ENCODE data around the gene SND1.

The SND1 gene

DNA sequence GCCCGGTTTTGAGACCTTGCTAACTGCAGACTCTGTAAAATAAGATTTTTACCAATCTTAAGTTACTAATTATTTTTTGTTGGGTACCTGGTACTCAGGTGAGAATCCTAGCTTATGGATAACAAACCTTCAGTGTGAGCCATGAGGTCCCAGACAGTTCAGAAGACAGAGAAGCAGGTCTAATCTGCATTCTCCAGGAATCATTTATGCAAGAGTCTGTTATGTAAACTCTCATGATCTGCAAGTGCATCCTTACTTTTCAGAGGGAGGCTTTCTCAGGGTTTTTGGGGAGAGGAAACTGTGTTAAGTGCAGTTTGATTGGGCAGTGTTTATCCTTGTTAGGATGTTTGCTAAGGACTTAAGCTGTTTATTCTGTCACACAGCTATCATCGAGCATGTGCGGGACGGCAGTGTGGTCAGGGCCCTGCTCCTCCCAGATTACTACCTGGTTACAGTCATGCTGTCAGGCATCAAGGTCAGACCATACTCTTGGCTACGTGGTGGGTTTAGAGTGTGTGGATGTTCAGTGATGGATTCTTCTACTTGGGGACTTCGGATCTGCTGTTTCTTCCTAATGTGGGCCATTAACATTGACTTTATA, 50.2 kb downstream of the SND1 start:
- H3K4me3 ChIP-seq (ENCODE audit: low read length) = no peak overlapping the region
- DNase-seq (ENCODE audit: low read depth) = no peak
- TF ChIP-seq, protein P1, sequence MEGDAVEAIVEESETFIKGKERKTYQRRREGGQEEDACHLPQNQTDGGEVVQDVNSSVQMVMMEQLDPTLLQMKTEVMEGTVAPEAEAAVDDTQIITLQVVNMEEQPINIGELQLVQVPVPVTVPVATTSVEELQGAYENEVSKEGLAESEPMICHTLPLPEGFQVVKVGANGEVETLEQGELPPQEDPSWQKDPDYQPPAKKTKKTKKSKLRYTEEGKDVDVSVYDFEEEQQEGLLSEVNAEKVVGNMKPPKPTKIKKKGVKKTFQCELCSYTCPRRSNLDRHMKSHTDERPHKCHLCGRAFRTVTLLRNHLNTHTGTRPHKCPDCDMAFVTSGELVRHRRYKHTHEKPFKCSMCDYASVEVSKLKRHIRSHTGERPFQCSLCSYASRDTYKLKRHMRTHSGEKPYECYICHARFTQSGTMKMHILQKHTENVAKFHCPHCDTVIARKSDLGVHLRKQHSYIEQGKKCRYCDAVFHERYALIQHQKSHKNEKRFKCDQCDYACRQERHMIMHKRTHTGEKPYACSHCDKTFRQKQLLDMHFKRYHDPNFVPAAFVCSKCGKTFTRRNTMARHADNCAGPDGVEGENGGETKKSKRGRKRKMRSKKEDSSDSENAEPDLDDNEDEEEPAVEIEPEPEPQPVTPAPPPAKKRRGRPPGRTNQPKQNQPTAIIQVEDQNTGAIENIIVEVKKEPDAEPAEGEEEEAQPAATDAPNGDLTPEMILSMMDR (conservative IDR thresholded peaks at IDR 0.05; ENCODE audit: low read length) = no peak

DNA sequence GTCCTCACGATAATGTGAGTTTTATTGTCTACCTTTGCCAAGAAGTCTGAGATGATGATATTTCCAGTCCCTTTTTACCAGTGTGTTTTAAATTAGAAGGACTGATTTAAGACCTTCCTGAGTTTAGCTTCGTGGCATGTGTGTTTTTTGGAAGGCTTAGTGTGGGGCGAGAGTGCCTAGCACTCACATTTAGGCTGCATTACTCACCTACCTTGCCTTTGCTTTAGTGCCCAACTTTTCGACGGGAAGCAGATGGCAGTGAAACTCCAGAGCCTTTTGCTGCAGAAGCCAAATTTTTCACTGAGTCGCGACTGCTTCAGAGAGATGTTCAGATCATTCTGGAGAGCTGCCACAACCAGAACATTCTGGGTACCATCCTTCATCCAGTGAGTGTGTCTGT, 50.9 kb downstream of the SND1 start:
- TF ChIP-seq, protein P1 (conservative IDR thresholded peaks at IDR 0.05; ENCODE audit: low read length) = no peak
- peak; percentile 83 for DNase-seq (ENCODE audit: low read depth)
- no peak overlapping the region for H3K4me3 ChIP-seq (ENCODE audit: low read length)

DNA sequence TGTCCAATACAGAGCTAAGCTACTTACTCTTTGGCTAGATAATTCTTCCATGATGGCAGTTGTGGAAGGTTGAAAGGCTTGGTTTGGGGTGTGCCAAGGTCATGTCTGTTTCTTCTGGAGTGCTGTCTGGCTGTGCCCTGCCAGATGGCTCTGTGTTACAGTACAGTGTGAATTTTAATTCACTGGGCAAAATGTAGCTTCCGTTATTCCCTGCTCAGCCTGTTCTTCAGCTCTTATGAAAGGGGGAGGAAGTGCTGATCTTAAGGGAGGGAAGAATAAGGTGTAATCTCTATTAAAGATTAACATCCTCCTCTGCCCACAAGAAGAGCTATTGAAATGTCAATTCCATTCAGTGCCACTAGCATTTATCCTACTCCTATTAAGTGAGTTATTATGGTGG, 52.2 kb downstream of the SND1 start:
- DNase-seq (ENCODE audit: low read depth) = no peak
- TF ChIP-seq, protein P1 (conservative IDR thresholded peaks at IDR 0.05; ENCODE audit: low read length) = no peak
- H3K4me3 ChIP-seq (ENCODE audit: low read length) = no peak overlapping the region

DNA sequence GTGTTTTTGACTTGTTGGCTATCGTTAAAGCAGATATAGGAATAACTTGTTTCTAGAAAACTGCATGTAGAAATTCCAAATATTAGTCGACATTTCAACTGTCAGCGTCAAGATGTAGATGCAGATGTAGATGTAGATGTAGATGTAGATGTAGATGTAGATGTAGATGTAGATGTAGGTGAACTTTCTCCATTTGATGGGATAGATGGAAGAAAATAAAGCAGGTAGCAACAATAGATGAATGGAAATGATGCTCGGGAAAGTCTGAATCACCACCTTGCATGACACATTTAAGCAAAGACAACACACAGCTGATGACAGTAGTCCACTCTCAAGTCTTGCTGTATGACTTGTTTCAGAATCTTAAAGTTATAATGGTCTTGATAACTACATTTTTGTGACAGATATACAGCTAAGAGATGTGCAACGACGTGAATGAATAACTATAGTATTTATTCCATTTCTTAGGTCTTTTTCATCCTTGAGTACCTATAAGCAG, 53.5 kb downstream of the SND1 start:
- no peak for DNase-seq (ENCODE audit: low read depth)
- TF ChIP-seq, protein P1 (conservative IDR thresholded peaks at IDR 0.05; ENCODE audit: low read length) = no peak
- H3K4me3 ChIP-seq (ENCODE audit: low read length) = no peak overlapping the region

DNA sequence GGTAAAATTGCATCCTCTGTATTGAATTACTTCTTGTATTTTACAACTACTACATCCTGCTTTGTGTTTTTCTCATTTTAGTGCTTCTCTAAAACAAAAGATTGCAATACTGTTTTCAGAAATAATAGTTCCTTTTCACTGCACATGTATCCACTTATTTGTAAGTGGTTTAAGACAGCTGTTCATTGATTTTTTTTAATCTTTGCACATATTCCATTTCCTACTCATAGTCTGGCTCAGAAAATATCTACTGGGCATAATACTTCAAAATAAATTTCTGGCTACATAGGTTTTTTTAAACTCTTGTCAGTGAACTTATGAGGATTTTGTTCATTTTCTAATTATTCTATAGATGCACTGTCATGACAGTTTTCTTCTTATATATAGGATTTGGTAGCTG, 54.8 kb downstream of the SND1 start:
- TF ChIP-seq, protein P1 (conservative IDR thresholded peaks at IDR 0.05; ENCODE audit: low read length) = no peak
- no peak overlapping the region for H3K4me3 ChIP-seq (ENCODE audit: low read length)
- DNase-seq (ENCODE audit: low read depth) = peak; percentile 41

DNA sequence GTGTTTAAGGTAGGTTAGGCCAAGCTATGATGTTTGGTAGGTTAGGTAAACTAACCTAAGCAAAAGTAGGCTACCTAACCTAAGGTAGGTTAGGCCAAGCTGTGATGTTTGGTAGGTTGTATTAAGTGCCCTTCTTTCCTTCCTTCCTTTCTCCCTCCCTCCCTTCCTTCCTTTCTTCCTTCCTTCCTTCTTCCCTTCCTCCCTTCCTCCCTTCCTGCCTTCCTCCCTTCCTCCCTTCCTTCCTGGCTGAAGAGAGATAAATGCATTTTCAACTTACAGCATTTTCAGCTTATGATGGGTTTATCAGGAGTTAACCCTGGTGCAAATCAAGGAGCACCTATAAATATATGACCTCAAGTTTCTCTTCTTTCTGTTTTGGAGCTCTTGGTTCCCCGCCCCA, 56.2 kb downstream of the SND1 start:
- no peak for DNase-seq (ENCODE audit: low read depth)
- H3K4me3 ChIP-seq (ENCODE audit: low read length) = no peak overlapping the region
- TF ChIP-seq, protein P1 (conservative IDR thresholded peaks at IDR 0.05; ENCODE audit: low read length) = no peak

DNA sequence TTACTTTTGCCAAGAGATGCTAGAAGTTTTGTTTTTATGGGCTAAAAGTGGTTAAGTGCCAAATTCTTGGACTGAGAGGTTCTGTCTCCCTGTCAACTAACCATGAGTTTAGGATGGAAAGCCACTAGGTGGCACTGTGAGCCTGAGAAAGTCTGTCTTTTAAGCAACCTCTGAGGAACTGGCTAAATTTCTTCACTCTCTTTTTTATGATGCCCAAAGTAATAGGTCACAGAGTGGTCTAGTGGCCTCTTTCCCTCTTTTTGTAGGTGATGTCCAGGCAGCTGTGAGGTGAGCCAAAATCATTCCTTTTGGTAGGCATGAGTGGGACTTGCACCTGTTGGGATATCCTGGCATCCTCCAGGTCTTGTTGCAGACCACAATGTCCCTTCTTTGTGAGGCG, 56.8 kb downstream of the SND1 start:
- peak; percentile 94 for DNase-seq (ENCODE audit: low read depth)

More for the DNA sequence above, 56.8 kb downstream of the SND1 start:
- TF ChIP-seq, protein P1 (conservative IDR thresholded peaks at IDR 0.05; ENCODE audit: low read length) = peak; percentile 87
- no peak overlapping the region for H3K4me3 ChIP-seq (ENCODE audit: low read length)
